ENCODE results near the gene CLEC4D. TPM values are rescaled to one million over a fixed set of nuclear protein-coding genes. Genes with fewer than 3 reads are reported as not detected.

CLEC4D gene
- total and polyA plus RNA-seq, 2 of the 8 experiments (the other 6 are each of a cell fraction or from before 2014, with no cell fraction given) = 0.14 TPM; not detected in 1

GRCh38 chr12:8549381-8549780 lies 36.1 kb downstream of the CLEC4D start:
- DNase-seq (ENCODE audit: low read depth in 1 of 2, low spot score in 2 of 2) = no peak
- Histone ChIP-seq H3K79me2 (ENCODE audit: control insufficient read depth in 1 of 2, insufficient read depth in 2 of 2, low read length in 2 of 2) (no peaks in the 10 kb centered on the region), H3K27me3 (replicated peaks in 1 of 4; ENCODE audit: control insufficient read depth in 3 of 4, extremely low read depth in 1 of 4, insufficient read depth in 3 of 4, low read length in 3 of 4) (no peaks in the 10 kb centered on the region), H2BK15ac (ENCODE audit: low read length) (no peak overlapping the region), H3K4me2 (ENCODE audit: insufficient read depth in 1 of 2, low read depth in 2 of 2, low read length in 2 of 2) (no peak overlapping the region), H3K27ac (ENCODE audit: low read depth, low read length) (no peak overlapping the region), H2BK12ac (ENCODE audit: low read depth, low read length) (no peak overlapping the region), H2BK20ac (ENCODE audit: low read length) (no peak overlapping the region), H3K4me3 (ENCODE audit: extremely low read depth in 1 of 4, insufficient read depth in 2 of 4, low read depth in 3 of 4, low read length in 4 of 4) (no peak overlapping the region), H4K20me1 (replicated peaks in 1 of 2; ENCODE audit: control insufficient read depth in 1 of 2, insufficient read depth in 2 of 2, low read length in 2 of 2) (no peaks in the 10 kb centered on the region), H3K36me3 (ENCODE audit: control insufficient read depth in 2 of 4, insufficient read depth in 4 of 4, low read length in 3 of 4) (no peaks in the 10 kb centered on the region), H3K14ac (ENCODE audit: insufficient read length) (no peak overlapping the region), H4K91ac (replicated peaks; ENCODE audit: insufficient read length, low read length) (no peak overlapping the region), H4K8ac (ENCODE audit: extremely low read depth, insufficient read depth, low read length) (no peak overlapping the region), H3K79me1 (ENCODE audit: low read depth, low read length) (no peaks in the 10 kb centered on the region), H3K4ac (replicated peaks; ENCODE audit: insufficient read length, low read depth, low read length) (no peak overlapping the region), H2BK120ac (replicated peaks; ENCODE audit: low read depth, low read length) (no peak overlapping the region), H3K18ac (ENCODE audit: extremely low read depth, low read length) (no peak overlapping the region), H3K4me1 (replicated peaks in 1 of 4; ENCODE audit: control insufficient read depth in 3 of 4, insufficient read depth in 4 of 4, low read length in 3 of 4) (no peaks in the 10 kb centered on the region), H3K23ac (ENCODE audit: insufficient read length) (no peak overlapping the region), H2BK5ac (ENCODE audit: low read depth, low read length) (no peak overlapping the region), H3K9ac (replicated peaks in 1 of 4; ENCODE audit: extremely low read depth in 1 of 4, low read depth in 3 of 4, low read length in 3 of 4) (no peak overlapping the region), H4K5ac (ENCODE audit: insufficient read length, low read depth, low read length) (no peak overlapping the region), H2AK5ac (ENCODE audit: low read depth, low read length) (no peak overlapping the region), H3K56ac (replicated peaks; ENCODE audit: insufficient read length, low read depth, low read length) (no peak overlapping the region), H2AFZ (ENCODE audit: low read length) (no peak overlapping the region), H3K9me3 (ENCODE audit: insufficient read depth in 2 of 2, low read depth in 1 of 2, low read length in 1 of 2) (no peaks in the 10 kb centered on the region), H3K23me2 (ENCODE audit: low read depth, low read length) (no peaks in the 10 kb centered on the region)
- CTCF ChIA-PET (ENCODE audit: partially characterized antibody) = interaction anchor here (2.2 kb wide), 1 partner anchor 10 kb away, joined by 7 read pairs; no protein-coding TSS in a partner anchor
- 81% methylated on average over 5 of the region's 5 CpGs; no CpG with 5 or more reads in 1 of the 2 experiments for WGBS, 2 experiments (ENCODE audit: extremely low coverage in 1 of 2, insufficient coverage in 1 of 2, insufficient read length in 1 of 2, insufficient replicate concordance in 2 of 2, low coverage in 1 of 2, low lambda C conversion rate in 2 of 2, missing lambda C conversion rate in 1 of 2)
- FAIRE-seq = no peak
- POLR2A ChIA-PET (ENCODE audit: partially characterized antibody) = no interaction called here
- no peak for TF ChIP-seq JUND (IDR thresholded peaks at IDR 0.05; ENCODE audit: low read length)
- no peak for TF ChIP-seq HDAC2 (IDR thresholded peaks at IDR 0.05; ENCODE audit: borderline replicate concordance in 1 of 2, low read depth in 2 of 2, low read length in 2 of 2)
- no peak for TF ChIP-seq RBBP5 (IDR thresholded peaks at IDR 0.05; ENCODE audit: borderline replicate concordance, low read depth, low read length)

All from H1 (cell line).